ENCODE results near the gene WDR33. TPM values are rescaled to one million over a fixed set of nuclear protein-coding genes. Genes with fewer than 3 reads are reported as not detected.

Gene WDR33
- total and polyA plus RNA-seq, 2 donors (not counting 3 experiments of a cell fraction or from before 2014, with no cell fraction given), result 16.4 to 52.5 TPM

DNA sequence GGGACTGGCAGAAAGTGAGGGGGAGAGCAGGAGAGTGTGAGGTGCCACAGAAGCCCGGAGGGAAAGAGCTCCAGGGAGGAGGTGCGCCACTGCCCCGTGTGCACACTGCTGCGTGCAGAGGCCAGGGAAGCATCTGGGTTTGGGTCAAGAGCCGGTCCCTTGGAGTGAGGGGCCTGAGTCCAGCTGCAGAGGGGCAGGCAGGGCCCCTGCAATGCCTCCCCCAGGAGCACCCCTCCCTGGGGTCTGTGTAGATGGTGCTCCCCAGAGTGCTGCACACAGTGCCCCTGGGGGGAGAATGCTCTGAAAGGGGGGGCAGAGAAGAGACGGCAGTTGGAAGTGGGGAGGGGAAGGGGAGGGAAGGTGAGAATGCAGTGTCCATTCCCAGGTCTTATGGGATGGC, 132.0 kb downstream of the WDR33 start:
- H3K4me2 ChIP-seq (ENCODE audit: insufficient read depth, low read length), result no peak overlapping the region
- no peak overlapping the region for H3K4me3 ChIP-seq (replicated peaks in 1 of 3; ENCODE audit: insufficient read depth in 1 of 3, low read depth in 1 of 3, low read length in 3 of 3)
- H3K27me3 ChIP-seq (ENCODE audit: control insufficient read depth in 2 of 2, insufficient read depth in 2 of 2, low read length in 2 of 2), result no peaks in the 10 kb centered on the region
- intact Hi-C loops (cut with micrococcal nuclease), result no loop called here
- DNase-seq (ENCODE audit: low read depth, low spot score), result no peak
- no peak for FAIRE-seq
- H3K9me3 ChIP-seq (replicated peaks; ENCODE audit: control insufficient read depth, insufficient read depth, low read length), result no peaks in the 10 kb centered on the region
- no peaks in the 10 kb centered on the region for H3K79me2 ChIP-seq (ENCODE audit: control insufficient read depth, insufficient read depth, low read length)
- POLR2A ChIA-PET, result no interaction called here
- no peaks in the 10 kb centered on the region for H3K36me3 ChIP-seq (ENCODE audit: control insufficient read depth in 2 of 2, extremely low read depth in 1 of 2, insufficient read depth in 2 of 2, low read length in 2 of 2)
- TF ChIP-seq EZH2 (IDR thresholded peaks at IDR 0.05; ENCODE audit: borderline replicate concordance, low read depth, low read length, severe bottlenecking), result no peak
- TF ChIP-seq FOS (IDR thresholded peaks at IDR 0.05; ENCODE audit: borderline replicate concordance, insufficient read depth, low read length), result no peak
- no peak for TF ChIP-seq MAX (IDR thresholded peaks at IDR 0.05; ENCODE audit: insufficient read depth, insufficient read length)
- TF ChIP-seq GATA2 (IDR thresholded peaks at IDR 0.05; ENCODE audit: insufficient read depth, insufficient read length, low read depth, low read length), result no peak
- no peak for TF ChIP-seq MYC (IDR thresholded peaks at IDR 0.05; ENCODE audit: low read depth, low read length)
- CTCF ChIA-PET, result interaction anchor here (1.2 to 2.4 kb wide), 2 partner anchors 17 to 19 kb away, joined by 4 to 8 read pairs; no protein-coding TSS in a partner anchor
- no peaks in the 10 kb centered on the region for H4K20me1 ChIP-seq (replicated peaks; ENCODE audit: control insufficient read depth, extremely low read depth, insufficient read depth, low read length)
- H3K4me1 ChIP-seq (ENCODE audit: control insufficient read depth, extremely low read depth, insufficient read depth, low read length), result peaks cover 23% of the 10 kb centered on the region
- H3K9me1 ChIP-seq (replicated peaks; ENCODE audit: control insufficient read depth, extremely low read depth, insufficient read depth, low read length), result no peaks in the 10 kb centered on the region
- H3K9ac ChIP-seq (replicated peaks; ENCODE audit: extremely low read depth, insufficient read depth, low read length), result no peak overlapping the region
- no peak overlapping the region for H2AFZ ChIP-seq (ENCODE audit: low read depth, low read length)
- no TSS peak for BruUV-seq (replicated peaks)
- no peak overlapping the region for H3K27ac ChIP-seq (ENCODE audit: insufficient read depth, low read depth, low read length)
- dilution Hi-C loops (cut with MboI; ENCODE audit: extremely low pct_ligation_motif_present, low sequenced_read_pairs), result no loop called here

DNA sequence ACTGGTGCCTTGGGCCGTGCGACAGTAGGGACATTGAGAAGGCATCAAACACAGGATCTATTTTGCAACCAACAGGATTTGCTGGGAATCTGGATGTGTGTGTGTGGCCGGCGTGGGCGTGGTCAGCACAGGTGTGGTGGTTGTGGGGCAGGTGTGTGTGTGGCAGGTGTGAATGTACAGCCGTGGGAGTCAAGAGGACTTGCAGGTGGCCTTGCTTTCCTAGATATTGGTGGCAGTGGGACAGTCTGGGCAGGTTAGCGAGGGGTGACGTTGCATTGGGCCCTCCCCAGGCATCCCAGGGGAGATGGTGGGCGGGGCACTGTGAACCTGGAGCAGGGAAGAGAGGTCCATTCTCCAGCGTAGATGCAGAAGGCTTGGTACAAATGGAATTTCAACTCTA, 132.4 kb downstream of the WDR33 start:
- Histone ChIP-seq H3K36me3 (ENCODE audit: control insufficient read depth in 2 of 2, extremely low read depth in 1 of 2, insufficient read depth in 2 of 2, low read length in 2 of 2) (no peaks in the 10 kb centered on the region), H2AFZ (ENCODE audit: low read depth, low read length) (no peak overlapping the region), H3K27me3 (ENCODE audit: control insufficient read depth in 2 of 2, insufficient read depth in 2 of 2, low read length in 2 of 2) (no peaks in the 10 kb centered on the region), H3K9ac (replicated peaks; ENCODE audit: extremely low read depth, insufficient read depth, low read length) (no peak overlapping the region), H3K4me3 (replicated peaks in 1 of 3; ENCODE audit: insufficient read depth in 1 of 3, low read depth in 1 of 3, low read length in 3 of 3) (no peak overlapping the region), H3K4me1 (ENCODE audit: control insufficient read depth, extremely low read depth, insufficient read depth, low read length) (peaks cover 26% of the 10 kb centered on the region), H4K20me1 (replicated peaks; ENCODE audit: control insufficient read depth, extremely low read depth, insufficient read depth, low read length) (no peaks in the 10 kb centered on the region), H3K4me2 (ENCODE audit: insufficient read depth, low read length) (no peak overlapping the region), H3K79me2 (ENCODE audit: control insufficient read depth, insufficient read depth, low read length) (no peaks in the 10 kb centered on the region), H3K9me3 (replicated peaks; ENCODE audit: control insufficient read depth, insufficient read depth, low read length) (no peaks in the 10 kb centered on the region), H3K27ac (ENCODE audit: insufficient read depth, low read depth, low read length) (no peak overlapping the region), H3K9me1 (replicated peaks; ENCODE audit: control insufficient read depth, extremely low read depth, insufficient read depth, low read length) (no peaks in the 10 kb centered on the region)
- CTCF ChIA-PET, result no interaction called here
- dilution Hi-C loops (cut with MboI; ENCODE audit: extremely low pct_ligation_motif_present, low sequenced_read_pairs) (no loop called here), intact Hi-C loops (cut with micrococcal nuclease) (no loop called here)
- FAIRE-seq (no peak), DNase-seq (ENCODE audit: low read depth, low spot score) (no peak)
- BruUV-seq (replicated peaks), result no TSS peak
- TF ChIP-seq GATA2 (IDR thresholded peaks at IDR 0.05; ENCODE audit: insufficient read depth, insufficient read length, low read depth, low read length) (no peak), POLR2AphosphoS5 (IDR thresholded peaks at IDR 0.05; ENCODE audit: insufficient read depth, low read depth, low read length) (no peak), FOS (IDR thresholded peaks at IDR 0.05; ENCODE audit: borderline replicate concordance, insufficient read depth, low read length) (no peak), MAX (IDR thresholded peaks at IDR 0.05; ENCODE audit: insufficient read depth, insufficient read length) (no peak), CTCF (IDR thresholded peaks at IDR 0.05; ENCODE audit: extremely low read depth in 1 of 2, insufficient read depth in 1 of 2, low read depth in 1 of 2, low read length in 2 of 2) (no peak), JUN (IDR thresholded peaks at IDR 0.05; ENCODE audit: borderline replicate concordance, insufficient read depth, insufficient read length, low read depth) (no peak), POLR2A (IDR thresholded peaks at IDR 0.05; ENCODE audit: low read depth, low read length) (no peak), MYC (IDR thresholded peaks at IDR 0.05; ENCODE audit: low read depth, low read length) (no peak), EZH2 (IDR thresholded peaks at IDR 0.05; ENCODE audit: borderline replicate concordance, low read depth, low read length, severe bottlenecking) (no peak)
- POLR2A ChIA-PET, result no interaction called here

All from endothelial cell of umbilical vein (primary cell).